AG09319 (cell line): Measurements from ENCODE around the gene COL11A2.

Experiments
- DNase-seq: peaks from one replicate; pipeline ENCODE4 v3.0.0-alpha.2; 2010; ENCODE audit warnings: low read depth; ENCODE audit errors: extremely low read depth
- CTCF ChIP-seq: IDR thresholded peaks from 2 replicates; pipeline ENCODE4 v1.5.1; 2011; ENCODE audit warnings: low read depth, mild to moderate bottlenecking, inconsistent platforms, low read length, moderate library complexity

The COL11A2 gene

GRCh38 chr6:33190504-33191107, 1.7 kb downstream of the COL11A2 start:
- no peak for DNase-seq
- TF ChIP-seq CTCF = no peak

- TF ChIP-seq CTCF = no peak
- DNase-seq = no peak
Measured at GRCh38 chr6:33189625-33190448, 2.4 kb downstream of the COL11A2 start.

GRCh38 chr6:33189164-33189563, 3.1 kb downstream of the COL11A2 start:
- no peak for TF ChIP-seq CTCF
- DNase-seq = no peak

GRCh38 chr6:33187809-33188208, 4.5 kb downstream of the COL11A2 start:
- TF ChIP-seq CTCF = no peak
- no peak for DNase-seq

GRCh38 chr6:33185654-33186187, 6.5 kb downstream of the COL11A2 start:
- TF ChIP-seq CTCF = no peak
- DNase-seq = no peak

GRCh38 chr6:33185190-33185589, 7.1 kb downstream of the COL11A2 start:
- DNase-seq = no peak
- TF ChIP-seq CTCF = no peak

- no peak for TF ChIP-seq CTCF
- DNase-seq = no peak
Measured at GRCh38 chr6:33183071-33183683, 9.1 kb downstream of the COL11A2 start.
